HUES6 (cell line): Measurements from ENCODE around the gene MAP3K15.
A peak's percentile ranks its signal among the peaks of the same experiment; 100 is the strongest.

ENCODE experiments used
- H3K27ac ChIP-seq: 2 replicates; pipeline ENCODE4 v1.7.0; 2013; ENCODE audit warnings: low read depth, mild to moderate bottlenecking, low read length, inconsistent platforms
- H3K27me3 ChIP-seq: 2 replicates; pipeline ENCODE4 v1.6.1; 2013; ENCODE audit warnings: low read length; ENCODE audit not compliant: control insufficient read depth, insufficient read depth
- H3K36me3 ChIP-seq: 2 replicates; pipeline ENCODE4 v1.6.1; 2013; ENCODE audit warnings: low read length; ENCODE audit not compliant: control insufficient read depth, insufficient read depth
- H3K4me1 ChIP-seq: 2 replicates; pipeline ENCODE4 v1.6.1; 2013; ENCODE audit warnings: low read length; ENCODE audit not compliant: control insufficient read depth, insufficient read depth
- H3K4me3 ChIP-seq: 2 replicates; pipeline ENCODE4 v1.5.1; 2013; ENCODE audit warnings: low read depth, low read length
- H3K9ac ChIP-seq: one replicate; pipeline ENCODE4 v1.6.1; 2013; ENCODE audit warnings: mild to moderate bottlenecking, low read length
- H3K9me3 ChIP-seq: 2 replicates; pipeline ENCODE4 v1.6.1; 2013; ENCODE audit warnings: low read depth, low read length; ENCODE audit not compliant: control insufficient read depth, insufficient read depth

MAP3K15 gene

DNA sequence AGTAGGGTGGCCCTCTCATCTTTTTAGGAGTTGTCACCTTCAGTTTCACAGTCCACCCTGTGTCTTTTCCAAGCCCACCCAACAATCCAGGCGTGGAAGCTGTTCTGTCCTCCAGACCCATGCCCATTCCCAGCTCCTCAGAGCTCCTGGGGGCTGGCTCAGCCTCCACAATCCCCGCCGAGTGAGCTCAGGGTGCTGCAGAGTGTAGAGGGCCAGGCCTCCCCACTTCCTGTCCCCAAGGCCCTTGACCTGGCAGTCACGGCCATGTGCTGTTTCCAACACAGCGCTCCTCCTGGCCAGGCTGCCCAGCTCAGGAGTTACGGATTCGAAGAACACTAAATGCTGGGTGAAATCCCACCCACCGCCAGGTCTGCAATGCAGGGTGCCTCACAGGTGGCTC lies 139.8 kb downstream of the MAP3K15 start:
- H3K4me1 ChIP-seq: peaks cover 6% of the 10 kb centered on the region; the same call in 1 of the 2 replicates
- H3K9me3 ChIP-seq: no peaks in the 10 kb centered on the region; the same call in 1 of the 2 replicates
- H3K27ac ChIP-seq: no peak overlapping the region
- no peaks in the 10 kb centered on the region; the same call in 1 of the 2 replicates for H3K36me3 ChIP-seq
- no peak overlapping the region for H3K4me3 ChIP-seq
- no peak overlapping the region for H3K9ac ChIP-seq
- peaks cover 17% of the 10 kb centered on the region for H3K27me3 ChIP-seq

DNA sequence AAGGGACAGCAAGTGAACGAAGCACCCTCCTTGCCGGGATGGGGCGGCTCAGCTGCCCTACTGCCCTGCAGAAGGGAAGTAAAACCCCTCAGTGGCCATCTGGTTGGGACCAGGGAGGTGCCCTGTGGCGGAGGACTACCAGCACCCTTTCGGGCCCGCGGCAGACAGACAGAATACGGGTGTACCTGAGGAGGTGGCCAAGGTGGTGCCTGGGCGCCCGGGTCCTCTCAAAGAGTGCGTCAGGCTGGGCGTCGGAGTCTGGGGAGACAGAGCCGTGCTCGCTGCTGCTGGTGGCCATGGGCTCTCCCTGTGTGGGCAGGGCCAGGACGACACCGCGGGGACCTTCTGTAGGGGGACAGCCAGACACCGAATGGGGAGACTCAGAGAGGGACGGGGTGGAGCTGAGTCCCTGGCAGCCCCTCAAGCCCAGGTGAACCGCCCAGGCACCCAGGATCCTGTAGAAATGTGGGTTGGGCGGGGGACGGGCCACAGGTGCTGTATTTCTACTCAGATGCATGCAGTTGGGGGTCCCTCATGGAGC lies 141.9 kb downstream of the MAP3K15 start:
- Histone ChIP-seq H3K4me3 (peak overlapping the region; percentile 67), H3K36me3 (no peaks in the 10 kb centered on the region; the same call in 1 of the 2 replicates), H3K9me3 (no peaks in the 10 kb centered on the region; the same call in 1 of the 2 replicates), H3K4me1 (peaks cover 6% of the 10 kb centered on the region; the same call in 1 of the 2 replicates), H3K9ac (peak overlapping the region; percentile 42), H3K27me3 (peaks cover 17% of the 10 kb centered on the region), H3K27ac (no peak overlapping the region)

DNA sequence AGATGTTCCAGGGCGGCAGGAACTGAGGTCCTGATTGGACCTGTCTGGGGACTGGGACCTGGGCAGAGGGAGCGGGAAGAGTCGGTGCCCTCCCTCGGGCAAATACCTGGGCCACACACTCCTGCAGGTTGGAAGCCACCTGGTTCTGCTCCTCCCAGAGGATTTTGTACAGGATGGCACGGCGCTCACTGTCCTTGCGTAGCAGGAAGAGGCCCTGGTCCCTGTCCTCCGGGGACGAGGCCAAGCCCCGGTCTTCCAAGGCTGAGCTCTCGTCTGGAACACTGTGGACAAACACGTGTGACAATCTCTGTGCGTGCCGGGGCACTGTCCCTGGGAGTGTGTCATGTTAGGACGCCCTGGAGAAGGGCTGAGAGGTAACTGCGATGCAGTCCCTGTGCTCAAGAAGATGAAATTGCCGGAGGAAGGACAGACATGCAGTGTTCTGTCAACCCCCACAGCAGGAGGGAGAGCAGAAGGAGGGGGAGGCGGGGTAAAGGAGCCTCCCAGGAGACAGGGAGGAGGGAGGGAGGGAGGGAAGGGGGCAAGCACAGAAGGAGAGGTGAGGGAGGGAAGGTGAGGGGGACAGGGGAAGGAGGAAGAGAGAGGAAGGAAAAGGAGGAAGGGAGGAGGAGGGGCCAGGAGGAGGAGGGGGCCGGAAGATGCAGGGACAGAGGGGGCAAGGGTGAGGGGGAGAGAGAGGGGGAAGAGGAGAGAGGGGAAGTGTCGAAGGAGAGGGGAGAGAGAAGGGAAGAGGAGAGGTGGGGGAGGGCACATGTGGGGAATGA lies 142.6 kb downstream of the MAP3K15 start:
- Histone ChIP-seq H3K4me1 (peaks cover 6% of the 10 kb centered on the region; the same call in 1 of the 2 replicates), H3K9ac (peak overlapping the region; percentile 41), H3K27ac (no peak overlapping the region), H3K27me3 (peaks cover 17% of the 10 kb centered on the region), H3K4me3 (peak overlapping the region; percentile 67), H3K36me3 (no peaks in the 10 kb centered on the region), H3K9me3 (no peaks in the 10 kb centered on the region; the same call in 1 of the 2 replicates)

DNA sequence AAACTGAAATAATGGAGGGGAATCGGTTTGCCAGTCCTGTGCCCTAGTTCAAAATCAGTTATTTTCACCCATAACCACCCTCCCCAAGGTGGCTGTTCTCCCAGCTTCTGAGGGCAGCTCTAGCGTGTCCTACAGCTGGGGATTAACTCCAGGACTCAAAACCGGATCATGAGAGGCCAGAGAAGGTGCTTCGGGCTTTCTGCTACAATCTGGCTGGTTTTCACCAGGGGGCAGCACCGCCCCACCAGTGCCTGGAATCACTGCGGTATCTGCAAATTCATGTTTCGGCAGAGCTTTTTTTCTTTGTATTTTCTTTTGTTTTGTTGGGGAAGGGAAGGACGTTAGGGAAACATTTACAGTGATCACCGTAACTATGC lies 143.2 kb downstream of the MAP3K15 start:
- no peak overlapping the region for H3K27ac ChIP-seq
- H3K4me1 ChIP-seq: peaks cover 6% of the 10 kb centered on the region; the same call in 1 of the 2 replicates
- no peaks in the 10 kb centered on the region for H3K36me3 ChIP-seq
- peak overlapping the region; percentile 67 for H3K4me3 ChIP-seq
- H3K9me3 ChIP-seq: no peaks in the 10 kb centered on the region; the same call in 1 of the 2 replicates
- no peak overlapping the region for H3K9ac ChIP-seq
- H3K27me3 ChIP-seq: peaks cover 17% of the 10 kb centered on the region

DNA sequence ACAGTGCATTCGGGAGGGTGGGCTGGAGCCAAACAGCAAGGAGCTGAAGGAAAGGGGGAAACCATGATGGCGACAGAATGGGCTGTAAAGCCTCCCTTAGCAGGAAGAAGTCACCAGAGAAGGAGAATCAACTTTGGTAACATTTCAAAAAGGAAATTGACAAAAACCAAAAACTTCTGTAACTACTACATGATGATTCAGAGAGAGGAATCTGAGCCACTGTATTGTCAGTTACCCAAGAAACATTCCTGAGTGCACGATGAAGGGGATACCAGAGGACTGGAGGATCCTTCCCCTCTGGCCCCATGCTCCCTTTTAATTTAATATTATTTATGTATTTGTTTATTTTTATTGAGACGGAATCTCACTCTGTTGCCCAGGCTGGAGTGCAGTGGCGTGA lies 145.2 kb downstream of the MAP3K15 start:
- no peak overlapping the region for H3K9ac ChIP-seq
- no peaks in the 10 kb centered on the region; the same call in 1 of the 2 replicates for H3K36me3 ChIP-seq
- H3K4me3 ChIP-seq: no peak overlapping the region
- H3K9me3 ChIP-seq: no peaks in the 10 kb centered on the region; the same call in 1 of the 2 replicates
- H3K4me1 ChIP-seq: peaks cover 6% of the 10 kb centered on the region; the same call in 1 of the 2 replicates
- H3K27me3 ChIP-seq: peaks cover 17% of the 10 kb centered on the region
- H3K27ac ChIP-seq: no peak overlapping the region

DNA sequence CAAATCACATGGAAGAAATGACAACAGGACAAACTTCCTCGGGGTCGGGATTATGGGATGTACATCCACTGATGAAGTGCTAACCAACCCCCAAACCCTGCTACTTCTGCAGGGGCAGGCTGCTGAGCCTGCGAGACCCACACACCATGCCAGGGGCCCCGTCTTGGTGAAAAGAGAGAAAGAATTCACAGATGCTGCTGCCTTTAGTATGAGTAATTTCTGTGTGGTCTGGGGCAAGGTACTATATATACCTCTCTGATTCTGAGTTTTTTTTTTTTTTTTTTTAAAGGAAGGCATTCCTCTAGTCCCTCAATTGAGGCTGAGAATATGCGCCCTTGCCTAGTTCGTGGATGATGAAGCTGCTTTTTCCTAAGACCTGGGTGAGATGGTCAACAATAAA lies 146.7 kb downstream of the MAP3K15 start:
- H3K27ac ChIP-seq: no peak overlapping the region
- H3K27me3 ChIP-seq: peaks cover 4% of the 10 kb centered on the region
- no peaks in the 10 kb centered on the region; the same call in 1 of the 2 replicates for H3K9me3 ChIP-seq
- no peak overlapping the region for H3K9ac ChIP-seq
- no peak overlapping the region for H3K4me3 ChIP-seq
- peaks cover 6% of the 10 kb centered on the region for H3K36me3 ChIP-seq
- peaks cover 2% of the 10 kb centered on the region; the same call in 1 of the 2 replicates for H3K4me1 ChIP-seq

DNA sequence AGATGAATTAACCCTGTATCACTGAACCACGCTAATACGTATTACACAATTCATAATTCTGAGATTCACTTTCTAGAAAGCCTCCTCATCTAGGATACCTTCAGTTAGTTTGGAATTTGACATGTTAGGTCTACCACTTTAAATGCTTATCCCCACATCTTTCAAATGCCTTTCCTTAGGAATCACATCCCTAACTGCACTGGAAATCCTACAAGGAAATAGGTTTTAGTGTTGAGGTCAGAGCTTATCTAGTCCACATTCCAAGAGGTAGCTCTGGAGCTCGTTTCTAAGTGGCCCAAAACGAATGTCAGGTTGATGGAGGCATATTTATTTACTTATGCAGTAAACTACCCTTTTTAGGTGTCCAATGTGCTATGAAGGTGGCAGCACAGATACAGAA lies 153.6 kb downstream of the MAP3K15 start:
- Histone ChIP-seq H3K4me3 (no peak overlapping the region), H3K27me3 (no peaks in the 10 kb centered on the region), H3K36me3 (peaks cover 74% of the 10 kb centered on the region), H3K27ac (no peak overlapping the region), H3K9me3 (no peaks in the 10 kb centered on the region; the same call in 1 of the 2 replicates), H3K4me1 (no peaks in the 10 kb centered on the region), H3K9ac (no peak overlapping the region)

DNA sequence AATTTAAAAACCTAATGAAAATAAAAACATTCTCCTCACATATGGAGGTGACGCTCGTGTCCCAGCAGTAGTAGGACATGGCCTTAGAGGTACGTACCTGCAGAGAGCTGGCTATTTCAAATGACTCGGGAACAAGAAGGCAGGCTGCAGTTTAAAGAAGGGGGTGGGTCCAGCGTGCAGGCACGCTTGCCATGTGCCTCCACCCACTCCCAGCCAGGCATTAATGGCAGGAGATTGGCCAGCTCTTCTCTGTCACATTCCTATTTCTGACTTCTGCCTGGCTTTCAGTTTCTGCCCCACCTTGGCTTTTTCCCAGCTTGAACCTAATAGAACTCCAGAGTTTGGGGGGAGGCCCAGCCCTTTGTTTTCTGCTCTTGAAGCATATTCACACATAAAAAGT lies 154.4 kb downstream of the MAP3K15 start:
- no peak overlapping the region for H3K9ac ChIP-seq
- H3K4me3 ChIP-seq: no peak overlapping the region
- no peaks in the 10 kb centered on the region for H3K4me1 ChIP-seq
- no peak overlapping the region for H3K27ac ChIP-seq
- no peaks in the 10 kb centered on the region; the same call in 1 of the 2 replicates for H3K9me3 ChIP-seq
- peaks cover 82% of the 10 kb centered on the region for H3K36me3 ChIP-seq
- H3K27me3 ChIP-seq: no peaks in the 10 kb centered on the region

DNA sequence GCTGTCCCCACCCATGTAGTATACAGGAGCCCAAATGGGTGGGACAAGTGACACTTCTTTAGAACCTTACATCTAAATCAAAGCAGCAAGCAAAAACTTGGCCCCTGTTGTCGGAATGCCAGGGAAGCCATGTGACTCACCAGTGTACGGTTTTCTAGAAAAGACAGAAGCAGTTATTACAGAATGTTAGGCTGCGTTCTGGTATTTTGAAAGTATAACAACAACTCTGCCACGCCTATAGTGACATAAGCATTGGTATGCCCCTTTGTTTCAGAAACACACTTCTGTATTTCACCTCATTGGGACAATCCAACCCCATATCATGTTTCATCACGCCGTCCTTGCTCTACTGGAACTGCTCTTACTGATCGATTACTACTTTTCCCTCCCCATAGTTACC lies 156.8 kb downstream of the MAP3K15 start:
- no peak overlapping the region for H3K27ac ChIP-seq
- H3K4me1 ChIP-seq: no peaks in the 10 kb centered on the region
- no peaks in the 10 kb centered on the region for H3K27me3 ChIP-seq
- H3K4me3 ChIP-seq: no peak overlapping the region
- peaks cover 3% of the 10 kb centered on the region; the same call in 1 of the 2 replicates for H3K9me3 ChIP-seq
- no peak overlapping the region for H3K9ac ChIP-seq
- peaks cover 98% of the 10 kb centered on the region for H3K36me3 ChIP-seq

DNA sequence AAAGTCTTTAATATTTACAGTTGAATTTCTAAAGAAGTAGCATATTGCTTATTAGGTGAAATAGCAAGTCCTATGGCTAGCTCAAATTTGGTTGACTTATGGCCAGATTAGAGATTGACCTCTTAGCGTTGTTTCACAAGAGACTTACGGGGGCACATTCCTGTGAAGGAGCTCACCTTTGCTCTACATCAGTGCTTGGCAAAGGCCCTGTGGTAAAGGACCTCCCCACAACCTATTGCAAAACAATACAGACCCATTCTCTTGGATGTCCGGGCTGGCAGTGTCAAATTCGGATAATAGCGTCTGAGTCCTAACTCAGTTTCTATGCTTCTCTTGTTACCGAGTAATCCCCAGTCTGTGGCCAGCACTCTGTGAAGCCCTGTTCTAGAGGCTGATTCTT lies 160.7 kb downstream of the MAP3K15 start:
- Histone ChIP-seq H3K4me1 (no peaks in the 10 kb centered on the region), H3K27me3 (no peaks in the 10 kb centered on the region), H3K9ac (no peak overlapping the region), H3K4me3 (no peak overlapping the region), H3K9me3 (peaks cover 3% of the 10 kb centered on the region; the same call in 1 of the 2 replicates), H3K36me3 (peaks cover 98% of the 10 kb centered on the region), H3K27ac (no peak overlapping the region)

DNA sequence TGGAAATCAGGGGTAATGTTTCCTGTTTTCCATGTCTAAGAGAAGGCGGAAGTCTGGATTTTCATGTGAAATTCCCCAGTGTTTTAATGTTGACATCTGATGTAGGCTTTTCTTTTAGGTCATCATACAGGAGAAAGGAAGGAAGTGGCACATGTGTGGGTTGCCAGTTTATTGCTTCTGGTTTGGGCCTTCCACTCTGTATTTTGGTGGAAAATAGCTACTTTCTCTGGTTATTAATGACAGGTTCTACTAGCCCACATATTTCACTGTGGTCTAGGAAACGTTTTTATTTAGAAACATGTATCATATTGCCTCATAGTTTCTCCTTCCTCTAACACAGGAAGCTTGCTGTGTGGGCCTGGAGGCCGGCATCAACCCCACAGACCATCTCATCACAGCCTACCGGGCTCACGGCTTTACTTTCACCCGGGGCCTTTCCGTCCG lies 164.3 kb downstream of the MAP3K15 start:
- no peaks in the 10 kb centered on the region for H3K4me1 ChIP-seq
- no peak overlapping the region for H3K4me3 ChIP-seq
- no peaks in the 10 kb centered on the region for H3K27me3 ChIP-seq
- H3K9ac ChIP-seq: no peak overlapping the region
- H3K27ac ChIP-seq: no peak overlapping the region
- peaks cover 74% of the 10 kb centered on the region for H3K36me3 ChIP-seq
- 0 out of 2 replicates have a peak, but pooled peaks cover 3% of the 10 kb centered on the region for H3K9me3 ChIP-seq
